Calu3 (cell line): ENCODE data around the gene CTNND1. TPM values are rescaled to one million over a fixed set of nuclear protein-coding genes. Genes with fewer than 3 reads are reported as not detected.

ENCODE experiments used
- BruUV-seq: library from RNA; stranded (reverse); fragments of 400-500 nt; replicated peaks from 2 replicates; lab custom pipeline; 2021; lab: Mats Ljungman, UMichigan
- CTCF ChIA-PET: fragments of 300-600 bp; sonication (Branson Sonifier 250); formaldehyde crosslinking; loops from one replicate; lab custom pipeline; 2022; ENCODE audit warnings: antibody characterized with exemption; lab: Charles Lee
- DNase-seq: peaks from one replicate; pipeline ENCODE4 v3.0.0; 2022
- H3K27ac Mint-ChIP-seq: one replicate; pipeline ENCODE4 v1.8.0; 2022; ENCODE audit warnings: mixed read lengths; ENCODE audit not compliant: unreplicated experiment
- H3K27me3 Mint-ChIP-seq: one replicate; pipeline ENCODE4 v1.8.0; 2022; ENCODE audit warnings: mixed read lengths; ENCODE audit not compliant: unreplicated experiment
- H3K36me3 Mint-ChIP-seq: one replicate; pipeline ENCODE4 v1.8.0; 2022; ENCODE audit warnings: mild to moderate bottlenecking, moderate library complexity, mixed read lengths; ENCODE audit not compliant: insufficient read depth, unreplicated experiment
- H3K4me1 Mint-ChIP-seq: one replicate; pipeline ENCODE4 v1.8.0; 2022; ENCODE audit warnings: mild to moderate bottlenecking, low read depth, mixed read lengths; ENCODE audit not compliant: unreplicated experiment
- H3K4me3 Mint-ChIP-seq: one replicate; pipeline ENCODE4 v1.8.0; 2022; ENCODE audit warnings: mild to moderate bottlenecking, low read depth, moderate library complexity, mixed read lengths; ENCODE audit not compliant: unreplicated experiment
- H3K9me3 Mint-ChIP-seq: one replicate; pipeline ENCODE4 v1.8.0; 2022; ENCODE audit warnings: low read depth, mixed read lengths; ENCODE audit not compliant: unreplicated experiment
- intact Hi-C: fragments of 100-400 bp; cut with micrococcal nuclease; formaldehyde crosslinking; loops from one replicate; pipeline ENCODE4 v1.10.0; 2022; ENCODE audit not compliant: unreplicated experiment
- total RNA-seq: library from RNA; stranded (reverse); gene quantifications from 2 replicates; pipeline ENCODE4 v1.2.3, GENCODE V29; 2022
- TF ChIP-seq, protein P1 (sequence below): fragments of 200-600 bp; IDR thresholded peaks from one replicate; pipeline ENCODE4 v1.8.0; 2022; ENCODE audit warnings: antibody characterized with exemption; ENCODE audit not compliant: unreplicated experiment

CTNND1 gene
- total RNA-seq, 1 experiment from 2014 or later, result 323 TPM

DNA sequence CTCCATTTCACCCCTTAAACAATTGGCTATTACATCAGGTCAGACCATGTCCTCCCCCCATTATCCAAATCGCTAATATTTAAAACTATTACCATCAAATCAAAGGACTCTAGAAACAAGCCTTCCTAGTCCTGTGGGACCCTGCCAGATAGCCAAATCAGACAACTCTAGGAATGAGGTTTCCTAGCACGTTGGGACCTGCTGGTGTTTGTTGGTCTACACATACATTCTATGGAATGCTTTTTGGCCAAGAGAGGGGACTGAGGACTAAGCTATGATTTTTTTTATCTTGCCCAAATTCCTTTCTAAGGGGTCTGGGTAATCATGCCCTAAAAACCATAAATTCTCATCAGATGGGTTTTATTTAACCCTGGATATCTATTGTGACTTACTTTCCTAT lies 34.4 kb upstream of the CTNND1 start:
- TF ChIP-seq, protein P1, sequence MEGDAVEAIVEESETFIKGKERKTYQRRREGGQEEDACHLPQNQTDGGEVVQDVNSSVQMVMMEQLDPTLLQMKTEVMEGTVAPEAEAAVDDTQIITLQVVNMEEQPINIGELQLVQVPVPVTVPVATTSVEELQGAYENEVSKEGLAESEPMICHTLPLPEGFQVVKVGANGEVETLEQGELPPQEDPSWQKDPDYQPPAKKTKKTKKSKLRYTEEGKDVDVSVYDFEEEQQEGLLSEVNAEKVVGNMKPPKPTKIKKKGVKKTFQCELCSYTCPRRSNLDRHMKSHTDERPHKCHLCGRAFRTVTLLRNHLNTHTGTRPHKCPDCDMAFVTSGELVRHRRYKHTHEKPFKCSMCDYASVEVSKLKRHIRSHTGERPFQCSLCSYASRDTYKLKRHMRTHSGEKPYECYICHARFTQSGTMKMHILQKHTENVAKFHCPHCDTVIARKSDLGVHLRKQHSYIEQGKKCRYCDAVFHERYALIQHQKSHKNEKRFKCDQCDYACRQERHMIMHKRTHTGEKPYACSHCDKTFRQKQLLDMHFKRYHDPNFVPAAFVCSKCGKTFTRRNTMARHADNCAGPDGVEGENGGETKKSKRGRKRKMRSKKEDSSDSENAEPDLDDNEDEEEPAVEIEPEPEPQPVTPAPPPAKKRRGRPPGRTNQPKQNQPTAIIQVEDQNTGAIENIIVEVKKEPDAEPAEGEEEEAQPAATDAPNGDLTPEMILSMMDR, result no peak
- DNase-seq, result no peak
- peaks cover 18% of the 10 kb centered on the region for H3K36me3 Mint-ChIP-seq
- intact Hi-C loops, result no loop called here
- peaks cover 9% of the 10 kb centered on the region for H3K4me1 Mint-ChIP-seq
- H3K4me3 Mint-ChIP-seq, result no peak overlapping the region
- CTCF ChIA-PET, result no interaction called here
- BruUV-seq, result no TSS peak
- no peak overlapping the region for H3K27ac Mint-ChIP-seq
- H3K27me3 Mint-ChIP-seq, result no peaks in the 10 kb centered on the region
- H3K9me3 Mint-ChIP-seq, result no peaks in the 10 kb centered on the region

- H3K36me3 Mint-ChIP-seq, result peaks cover 11% of the 10 kb centered on the region
- DNase-seq, result no peak
- peaks cover 14% of the 10 kb centered on the region for H3K4me1 Mint-ChIP-seq
- TF ChIP-seq, protein P1, result no peak
- no peak overlapping the region for H3K4me3 Mint-ChIP-seq
- CTCF ChIA-PET, result no interaction called here
- H3K27ac Mint-ChIP-seq, result no peak overlapping the region
- BruUV-seq, result no TSS peak
- H3K9me3 Mint-ChIP-seq, result no peaks in the 10 kb centered on the region
- intact Hi-C loops, result no loop called here
- H3K27me3 Mint-ChIP-seq, result no peaks in the 10 kb centered on the region
Observed at GRCh38 chr11:57728829-57729228, 32.8 kb upstream of the CTNND1 start.

DNA sequence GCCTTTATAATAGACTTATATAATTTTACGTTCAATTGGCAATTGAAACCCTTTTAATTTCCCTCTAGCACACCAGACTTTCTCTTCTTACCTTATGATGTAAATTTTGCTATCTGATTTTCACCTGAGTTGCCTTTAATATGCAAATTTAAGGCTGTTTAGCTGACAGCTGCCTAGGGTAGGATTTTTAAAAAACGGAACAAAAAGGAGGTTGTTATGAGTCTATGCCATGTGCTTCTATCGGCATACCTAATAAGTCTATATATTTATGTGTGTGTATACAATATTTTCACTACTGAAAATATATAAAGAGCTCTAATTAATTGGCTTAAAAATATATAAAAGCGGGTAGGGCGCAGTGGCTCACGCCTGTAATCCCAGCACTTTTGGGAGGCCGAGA lies 32.1 kb upstream of the CTNND1 start:
- H3K4me1 Mint-ChIP-seq, result peaks cover 14% of the 10 kb centered on the region
- CTCF ChIA-PET, result interaction anchor here (0.6 kb wide), 1 partner anchor 20 kb away, joined by 6 read pairs; no protein-coding TSS in a partner anchor
- no peak overlapping the region for H3K27ac Mint-ChIP-seq
- BruUV-seq, result no TSS peak
- H3K36me3 Mint-ChIP-seq, result peaks cover 16% of the 10 kb centered on the region
- no peaks in the 10 kb centered on the region for H3K27me3 Mint-ChIP-seq
- TF ChIP-seq, protein P1, result no peak
- H3K9me3 Mint-ChIP-seq, result no peaks in the 10 kb centered on the region
- no peak for DNase-seq
- H3K4me3 Mint-ChIP-seq, result no peak overlapping the region
- intact Hi-C loops, result no loop called here

DNA sequence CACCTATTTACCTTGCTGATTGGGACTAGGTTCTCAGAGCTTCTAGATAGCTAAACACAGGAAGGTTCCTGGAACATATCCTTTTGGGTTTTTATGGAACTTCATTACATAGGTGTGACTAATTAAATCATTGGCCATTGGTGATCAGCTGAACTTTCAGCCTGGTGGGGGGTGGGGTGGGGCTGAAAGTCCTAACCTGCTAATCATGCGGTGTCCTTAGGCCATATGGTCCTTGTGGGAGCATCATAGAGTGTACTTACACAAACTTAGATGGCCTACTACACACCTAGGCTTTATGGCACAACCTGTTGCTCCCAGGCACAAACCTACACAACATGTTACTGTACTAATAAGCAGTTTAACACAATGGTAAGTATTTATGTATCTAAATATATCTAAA lies 28.9 kb upstream of the CTNND1 start:
- Mint-ChIP-seq H3K27me3 (no peaks in the 10 kb centered on the region), H3K27ac (no peak overlapping the region), H3K4me3 (no peak overlapping the region), H3K9me3 (no peaks in the 10 kb centered on the region), H3K4me1 (peaks cover 26% of the 10 kb centered on the region), H3K36me3 (peaks cover 28% of the 10 kb centered on the region)
- BruUV-seq, result no TSS peak
- CTCF ChIA-PET, result interaction anchor here (0.6 kb wide), 1 partner anchor 14 kb away, joined by 3 read pairs; no protein-coding TSS in a partner anchor
- intact Hi-C loops, result no loop called here
- no peak for DNase-seq
- TF ChIP-seq, protein P1, result no peak
